ENCODE data around the gene ADAP2. TPM values are rescaled to one million over a fixed set of nuclear protein-coding genes. Genes with fewer than 3 reads are reported as not detected.
"Not testable (repeated sequence)": the region's sequence is repeated elsewhere in the genome, so short reads cannot be mapped to it uniquely, and the experiment has no call there.

Gene ADAP2
- total and polyA plus RNA-seq, 2 donors (not counting 1 experiment from before 2014, with no cell fraction given): 3.8 to 4.3 TPM

DNA sequence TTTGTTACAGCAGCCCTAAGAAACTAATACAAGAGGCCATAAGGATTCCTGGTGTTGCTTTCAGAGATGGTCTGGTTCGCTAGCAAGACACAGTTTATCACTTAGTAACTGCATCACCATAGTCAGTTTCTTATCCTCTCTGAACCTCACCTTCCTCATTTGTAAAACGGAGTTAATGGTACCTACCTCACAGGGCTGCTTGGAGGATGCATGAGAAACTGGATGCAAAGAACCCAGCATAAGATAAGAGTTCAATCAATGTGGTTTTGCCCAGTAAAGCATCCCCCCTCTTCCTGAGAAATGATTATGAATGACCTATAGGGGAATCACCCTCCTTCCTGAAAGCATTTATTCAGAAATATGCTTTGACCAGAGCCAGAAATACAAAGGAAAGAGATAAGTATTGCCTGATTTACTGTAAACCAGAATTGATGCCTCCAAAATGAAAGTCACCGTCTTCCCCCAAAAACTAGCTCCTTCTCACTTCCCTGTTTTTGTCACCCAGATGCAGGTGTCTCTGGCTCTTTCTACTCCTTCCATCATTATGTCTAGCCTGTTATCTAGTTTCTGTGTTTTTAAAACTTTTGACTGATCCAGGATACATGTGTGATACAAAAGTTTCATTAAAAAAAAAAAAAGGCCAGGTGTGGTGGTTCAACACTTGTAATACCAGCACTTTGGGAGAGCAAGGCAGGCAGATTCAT is 12.9 kb upstream of the ADAP2 start:
- no peak overlapping the region for H3K4me2 ChIP-seq (ENCODE audit: extremely low read depth, insufficient read depth, low read length)
- H3K36me3 ChIP-seq (ENCODE audit: control insufficient read depth, insufficient read depth, low read length): no peaks in the 10 kb centered on the region
- DNase-seq (ENCODE audit: low read depth in 2 of 2): no peak
- H3K79me2 ChIP-seq (ENCODE audit: control insufficient read depth, insufficient read depth, low read length): peaks cover 15% of the 10 kb centered on the region
- no peak overlapping the region for H3K27ac ChIP-seq (ENCODE audit: insufficient read depth, low read length)
- H2AFZ ChIP-seq (ENCODE audit: low read length): no peak overlapping the region
- H3K9ac ChIP-seq (ENCODE audit: insufficient read depth, low read length): no peak overlapping the region
- H3K4me1 ChIP-seq (ENCODE audit: control insufficient read depth, extremely low read depth, insufficient read depth, low read length): peaks cover 3% of the 10 kb centered on the region
- H3K4me3 ChIP-seq (replicated peaks in 1 of 4; ENCODE audit: control extremely low read depth in 1 of 4, insufficient read depth in 1 of 4, low read depth in 3 of 4, low read length in 4 of 4): no peak overlapping the region
- H3K27me3 ChIP-seq (ENCODE audit: control insufficient read depth, insufficient read depth, low read length): no peaks in the 10 kb centered on the region
- no peaks in the 10 kb centered on the region for H3K9me3 ChIP-seq (ENCODE audit: control insufficient read depth, insufficient read depth, low read depth, low read length)
- H4K20me1 ChIP-seq (ENCODE audit: control insufficient read depth, extremely low read depth, insufficient read depth, low read length): no peaks in the 10 kb centered on the region
- no peak for TF ChIP-seq EZH2 (IDR thresholded peaks at IDR 0.05; ENCODE audit: low read length, missing control alignments)
- TF ChIP-seq, protein P1, sequence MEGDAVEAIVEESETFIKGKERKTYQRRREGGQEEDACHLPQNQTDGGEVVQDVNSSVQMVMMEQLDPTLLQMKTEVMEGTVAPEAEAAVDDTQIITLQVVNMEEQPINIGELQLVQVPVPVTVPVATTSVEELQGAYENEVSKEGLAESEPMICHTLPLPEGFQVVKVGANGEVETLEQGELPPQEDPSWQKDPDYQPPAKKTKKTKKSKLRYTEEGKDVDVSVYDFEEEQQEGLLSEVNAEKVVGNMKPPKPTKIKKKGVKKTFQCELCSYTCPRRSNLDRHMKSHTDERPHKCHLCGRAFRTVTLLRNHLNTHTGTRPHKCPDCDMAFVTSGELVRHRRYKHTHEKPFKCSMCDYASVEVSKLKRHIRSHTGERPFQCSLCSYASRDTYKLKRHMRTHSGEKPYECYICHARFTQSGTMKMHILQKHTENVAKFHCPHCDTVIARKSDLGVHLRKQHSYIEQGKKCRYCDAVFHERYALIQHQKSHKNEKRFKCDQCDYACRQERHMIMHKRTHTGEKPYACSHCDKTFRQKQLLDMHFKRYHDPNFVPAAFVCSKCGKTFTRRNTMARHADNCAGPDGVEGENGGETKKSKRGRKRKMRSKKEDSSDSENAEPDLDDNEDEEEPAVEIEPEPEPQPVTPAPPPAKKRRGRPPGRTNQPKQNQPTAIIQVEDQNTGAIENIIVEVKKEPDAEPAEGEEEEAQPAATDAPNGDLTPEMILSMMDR (conservative IDR thresholded peaks at IDR 0.05 in 1 of 2, IDR thresholded peaks at IDR 0.05 in 1 of 2; ENCODE audit: low read depth in 1 of 2, low read length in 2 of 2): no peak

DNA sequence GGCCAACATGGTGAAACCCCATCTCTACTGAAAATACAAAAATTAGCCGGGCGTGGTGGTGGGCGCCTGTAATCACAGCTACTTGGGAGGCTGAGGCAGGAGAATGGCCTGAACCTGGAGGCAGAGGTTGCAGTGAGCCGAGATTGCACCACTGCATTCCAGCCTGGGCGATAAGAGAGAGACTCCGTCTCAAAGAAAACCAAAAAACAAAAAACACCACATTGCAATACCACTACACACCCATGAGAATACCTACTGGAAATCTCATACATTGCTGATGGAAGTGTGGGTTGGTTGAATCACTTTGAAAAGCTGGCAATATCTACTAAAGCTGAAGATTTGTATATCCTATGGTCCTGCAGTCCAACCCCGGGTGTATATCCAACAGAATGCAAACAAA is 11.6 kb upstream of the ADAP2 start:
- H4K20me1 ChIP-seq (ENCODE audit: control insufficient read depth, extremely low read depth, insufficient read depth, low read length); H2AFZ ChIP-seq (ENCODE audit: low read length); H3K4me2 ChIP-seq (ENCODE audit: extremely low read depth, insufficient read depth, low read length); DNase-seq (ENCODE audit: low read depth in 2 of 2); H3K4me3 ChIP-seq (replicated peaks in 1 of 4; ENCODE audit: control extremely low read depth in 1 of 4, insufficient read depth in 1 of 4, low read depth in 3 of 4, low read length in 4 of 4); H3K27ac ChIP-seq (ENCODE audit: insufficient read depth, low read length); H3K36me3 ChIP-seq (ENCODE audit: control insufficient read depth, insufficient read depth, low read length); H3K9me3 ChIP-seq (ENCODE audit: control insufficient read depth, insufficient read depth, low read depth, low read length); H3K9ac ChIP-seq (ENCODE audit: insufficient read depth, low read length); H3K4me1 ChIP-seq (ENCODE audit: control insufficient read depth, extremely low read depth, insufficient read depth, low read length); H3K27me3 ChIP-seq (ENCODE audit: control insufficient read depth, insufficient read depth, low read length): not testable (repeated sequence)
- H3K79me2 ChIP-seq (ENCODE audit: control insufficient read depth, insufficient read depth, low read length): peaks cover 11% of the 10 kb centered on the region

DNA sequence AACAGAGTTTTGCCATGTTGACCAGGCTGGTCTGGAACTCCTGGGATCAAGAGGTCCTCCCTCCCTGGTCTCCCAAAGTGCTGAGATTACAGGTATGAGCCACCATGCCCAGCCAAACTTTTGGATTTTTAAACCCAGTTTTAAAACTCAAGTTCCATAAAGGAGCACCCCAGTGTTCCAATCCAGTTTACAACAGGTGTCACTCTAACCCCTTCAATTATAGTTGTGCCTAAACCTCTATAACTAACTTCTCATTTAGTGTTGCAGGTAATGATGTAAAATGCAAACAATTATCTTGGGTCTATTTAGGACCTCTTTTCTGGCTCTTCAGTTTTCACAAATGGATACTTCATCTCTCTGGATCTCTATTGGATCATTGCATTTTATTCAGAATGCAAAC is 7.8 kb upstream of the ADAP2 start:
- Histone ChIP-seq H4K20me1 (ENCODE audit: control insufficient read depth, extremely low read depth, insufficient read depth, low read length) (no peaks in the 10 kb centered on the region), H3K27me3 (ENCODE audit: control insufficient read depth, insufficient read depth, low read length) (no peaks in the 10 kb centered on the region)

More for the DNA sequence above, 7.8 kb upstream of the ADAP2 start:
- Histone ChIP-seq H3K9ac (ENCODE audit: insufficient read depth, low read length) (no peak overlapping the region), H3K4me2 (ENCODE audit: extremely low read depth, insufficient read depth, low read length) (no peak overlapping the region), H3K36me3 (ENCODE audit: control insufficient read depth, insufficient read depth, low read length) (no peaks in the 10 kb centered on the region), H3K9me3 (ENCODE audit: control insufficient read depth, insufficient read depth, low read depth, low read length) (no peaks in the 10 kb centered on the region), H3K4me1 (ENCODE audit: control insufficient read depth, extremely low read depth, insufficient read depth, low read length) (no peaks in the 10 kb centered on the region), H2AFZ (ENCODE audit: low read length) (no peak overlapping the region), H3K4me3 (replicated peaks in 1 of 4; ENCODE audit: control extremely low read depth in 1 of 4, insufficient read depth in 1 of 4, low read depth in 3 of 4, low read length in 4 of 4) (no peak overlapping the region), H3K79me2 (ENCODE audit: control insufficient read depth, insufficient read depth, low read length) (no peaks in the 10 kb centered on the region), H3K27ac (ENCODE audit: insufficient read depth, low read length) (no peak overlapping the region)
- no peak for DNase-seq (ENCODE audit: low read depth in 2 of 2)
- TF ChIP-seq, protein P1 (conservative IDR thresholded peaks at IDR 0.05 in 1 of 2, IDR thresholded peaks at IDR 0.05 in 1 of 2; ENCODE audit: low read depth in 1 of 2, low read length in 2 of 2): no peak
- TF ChIP-seq EZH2 (IDR thresholded peaks at IDR 0.05; ENCODE audit: low read length, missing control alignments): no peak
